Sigmoid colon (tissue), 7 donors: ENCODE data around the gene ACSF2. TPM values are rescaled to one million over a fixed set of nuclear protein-coding genes. Genes with fewer than 3 reads are reported as not detected.

Experiments
- DNase-seq: peaks from one replicate; pipeline ENCODE4 v3.0.0-alpha.2; 2019
- H3K27ac ChIP-seq, 4 donors: fragments of 200-600 bp; sonication (generic); one replicate each; pipeline ENCODE4 v1.5.1; 2016 to 2019; ENCODE audit warnings: mild to moderate bottlenecking in 1 of 4
- H3K27me3 ChIP-seq, 3 donors: fragments of 200-600 bp; sonication (generic); one replicate each; pipeline ENCODE4 v1.5.1; 2019; ENCODE audit warnings: mild to moderate bottlenecking in 1 of 3
- H3K36me3 ChIP-seq, 4 donors: fragments of 200-600 bp; sonication (generic); one replicate each; pipeline ENCODE4 v1.5.1; 2016 to 2019
- H3K4me1 ChIP-seq, 4 donors: fragments of 200-600 bp; sonication (generic); one replicate each; pipeline ENCODE4 v1.5.1; 2017 to 2019
- H3K4me3 ChIP-seq, 4 donors: fragments of 200-600 bp; sonication (generic); one replicate each; pipeline ENCODE4 v1.5.1; 2017 to 2019; ENCODE audit warnings: mild to moderate bottlenecking in 2 of 4, moderate library complexity in 1 of 4
- H3K9me3 ChIP-seq, 4 donors: fragments of 200-600 bp in 3 of 4; sonication (generic) in 3 of 4; one replicate each; pipeline versions ENCODE4 v1.5.1 to v1.6.1; 2013 to 2019
- CTCF ChIP-seq, 4 experiments: fragments of 450-650 bp in 3 of 4; fragments of 200-600 bp in 1 of 4; IDR thresholded peaks; one replicate each; pipeline ENCODE4 v1.5.1; 2016 to 2019; ENCODE audit warnings: antibody characterized with exemption in 4 of 4, mild to moderate bottlenecking in 3 of 4, moderate library complexity in 2 of 4
- EP300 ChIP-seq, 4 donors: sonication (generic); formaldehyde crosslinking; IDR thresholded peaks; one replicate each; pipeline ENCODE4 v1.6.1; 2017; ENCODE audit warnings: antibody characterized with exemption in 4 of 4
- POLR2A ChIP-seq, 2 donors: fragments of 450-650 bp; IDR thresholded peaks; one replicate each; pipeline ENCODE4 v1.6.1; 2016; ENCODE audit warnings: antibody characterized with exemption in 2 of 2, mild to moderate bottlenecking in 2 of 2, moderate library complexity in 2 of 2
- POLR2AphosphoS5 ChIP-seq, 4 donors: sonication (generic); formaldehyde crosslinking; IDR thresholded peaks; one replicate each; pipeline ENCODE4 v1.6.1; 2017; ENCODE audit warnings: antibody characterized with exemption in 4 of 4
- WGBS, 2 donors: extraction: QIAGEN DNeasy Blood & Tissue Kit; methylation state at CpG; one replicate each; pipeline ENCODE4 v1.1.7; 2013; 5-methylcytosine and 5-hydroxymethylcytosine counted together
- intact Hi-C: fragments of 100-400 bp; cut with DNase I; formaldehyde crosslinking; loops from one replicate; pipeline ENCODE4 v1.15.1; 2023
- polyA plus RNA-seq, 3 donors: library from polyadenylated mRNA; stranded (reverse); fragments of 200-250 nt; gene quantifications; one replicate each; pipeline ENCODE4 v1.2.3, GENCODE V29; 2013
- total RNA-seq, 4 donors: library from RNA; depleted of rRNA; stranded (reverse); fragments of >200 nt; gene quantifications; one replicate each; pipeline ENCODE4 v1.1.0, GENCODE V29; 2016
- donor health status: healthy with polysubstance abuse.
- donor health status: Bipolar disorder and iron deficiency.
- donor health status: healthy.

ACSF2 gene
- total and polyA plus RNA-seq, 7 donors: 8.2 to 61.7 (median 28.5) TPM

GRCh38 chr17:50389534-50389933 lies 36.5 kb upstream of the ACSF2 start:
- H3K4me3 ChIP-seq: no peak overlapping the region
- H3K27ac ChIP-seq: no peak overlapping the region
- no peaks in the 10 kb centered on the region for H3K9me3 ChIP-seq
- H3K27me3 ChIP-seq: no peaks in the 10 kb centered on the region
- peaks cover 12 to 100% (median 89%) of the 10 kb centered on the region in 4 donors for H3K36me3 ChIP-seq
- intact Hi-C loops: no loop called here
- no peak for TF ChIP-seq POLR2A (IDR thresholded peaks at IDR 0.05)
- no peak for TF ChIP-seq POLR2AphosphoS5 (IDR thresholded peaks at IDR 0.05)
- no peak for TF ChIP-seq EP300 (IDR thresholded peaks at IDR 0.05)
- no peak for TF ChIP-seq CTCF (IDR thresholded peaks at IDR 0.05)
- no peak for DNase-seq
- no peaks in the 10 kb centered on the region for H3K4me1 ChIP-seq
- 96 to 97% methylated on average over 6 of the region's 6 CpGs for WGBS, 2 donors

- 83 to 93% methylated on average over 6 of the region's 6 CpGs for WGBS, 2 donors
- no peaks in the 10 kb centered on the region for H3K9me3 ChIP-seq
- no peak overlapping the region for H3K27ac ChIP-seq
- H3K4me3 ChIP-seq: no peak overlapping the region
- no peak for DNase-seq
- H3K36me3 ChIP-seq: peaks cover 12 to 74% (median 62%) of the 10 kb centered on the region in 4 donors
- peaks cover 0 to 24% (median 20%) of the 10 kb centered on the region in 4 donors for H3K4me1 ChIP-seq
- TF ChIP-seq CTCF (IDR thresholded peaks at IDR 0.05) (no peak), POLR2A (IDR thresholded peaks at IDR 0.05) (no peak), EP300 (IDR thresholded peaks at IDR 0.05) (no peak), POLR2AphosphoS5 (IDR thresholded peaks at IDR 0.05) (no peak)
- intact Hi-C loops: no loop called here
- H3K27me3 ChIP-seq: no peaks in the 10 kb centered on the region
These were observed 33.4 kb upstream of the ACSF2 start for GRCh38 chr17:50392621-50393020.

GRCh38 chr17:50393700-50394099 lies 32.3 kb upstream of the ACSF2 start:
- intact Hi-C loops: no loop called here
- no peaks in the 10 kb centered on the region for H3K9me3 ChIP-seq
- WGBS, 2 donors: 94 to 96% methylated on average over 5 of the region's 5 CpGs
- no peak for TF ChIP-seq EP300 (IDR thresholded peaks at IDR 0.05)
- TF ChIP-seq CTCF (IDR thresholded peaks at IDR 0.05): no peak
- TF ChIP-seq POLR2AphosphoS5 (IDR thresholded peaks at IDR 0.05): no peak
- TF ChIP-seq POLR2A (IDR thresholded peaks at IDR 0.05): no peak
- H3K27me3 ChIP-seq: no peaks in the 10 kb centered on the region
- no peak overlapping the region for H3K27ac ChIP-seq
- H3K36me3 ChIP-seq: peaks cover 12 to 63% (median 52%) of the 10 kb centered on the region in 4 donors
- no peak for DNase-seq
- no peak overlapping the region for H3K4me3 ChIP-seq
- peaks cover 0 to 28% (median 24%) of the 10 kb centered on the region in 4 donors for H3K4me1 ChIP-seq

GRCh38 chr17:50394711-50395110 lies 31.3 kb upstream of the ACSF2 start:
- H3K36me3 ChIP-seq: peaks cover 12 to 53% (median 47%) of the 10 kb centered on the region in 4 donors
- TF ChIP-seq CTCF (IDR thresholded peaks at IDR 0.05) (no peak), EP300 (IDR thresholded peaks at IDR 0.05) (no peak), POLR2A (IDR thresholded peaks at IDR 0.05) (no peak), POLR2AphosphoS5 (IDR thresholded peaks at IDR 0.05) (no peak)
- no peak for DNase-seq
- H3K9me3 ChIP-seq: no peaks in the 10 kb centered on the region
- H3K4me1 ChIP-seq: peaks cover 0 to 28% (median 24%) of the 10 kb centered on the region in 4 donors
- WGBS, 2 donors: 12 to 33% methylated on average over 3 of the region's 3 CpGs
- intact Hi-C loops: no loop called here
- H3K27ac ChIP-seq: no peak overlapping the region
- H3K4me3 ChIP-seq: no peak overlapping the region
- H3K27me3 ChIP-seq: no peaks in the 10 kb centered on the region
